ENCODE data around the gene TMEM185A. TPM values are rescaled to one million over a fixed set of nuclear protein-coding genes. Genes with fewer than 3 reads are reported as not detected.

Gene TMEM185A
- total RNA-seq, 2 experiments from 2014 or later, result 6.3 to 7.2 TPM

GRCh38 chrX:149570668-149571067 is 60.9 kb downstream of the TMEM185A start:
- H3K36me3 Mint-ChIP-seq (ENCODE audit: low read depth), result no peaks in the 10 kb centered on the region
- Histone ChIP-seq H3K4me1 (ENCODE audit: insufficient read depth, low read length) (no peaks in the 10 kb centered on the region), H3K4me3 (ENCODE audit: low read length) (no peak overlapping the region), H3K36me3 (ENCODE audit: insufficient read depth, low read length) (no peaks in the 10 kb centered on the region), H3K27me3 (ENCODE audit: control insufficient read depth in 1 of 2, insufficient read depth in 2 of 2, low read length in 2 of 2) (no peaks in the 10 kb centered on the region), H3K27ac (ENCODE audit: low read depth in 1 of 2, low read length in 2 of 2) (no peak overlapping the region), H3K9me3 (ENCODE audit: control insufficient read depth in 1 of 2, insufficient read depth in 1 of 2, low read length in 2 of 2) (no peaks in the 10 kb centered on the region)
- ChIA-PET POLR2A (no interaction called here), CTCF (no interaction called here)
- H3K4me1 Mint-ChIP-seq (ENCODE audit: low read depth), result no peaks in the 10 kb centered on the region
- no peak overlapping the region for H3K27ac Mint-ChIP-seq
- H3K27me3 Mint-ChIP-seq, result no peaks in the 10 kb centered on the region
- no peak overlapping the region for H3K4me3 Mint-ChIP-seq
- ATAC-seq (ENCODE audit: poor library complexity) (no peak), DNase-seq (no peak)
- no peaks in the 10 kb centered on the region for H3K9me3 Mint-ChIP-seq
- intact Hi-C loops (cut with DNase I, micrococcal nuclease), result no loop called here
- TF ChIP-seq CTCF (IDR thresholded peaks at IDR 0.05), result no peak

- intact Hi-C loops (cut with DNase I, micrococcal nuclease), result no loop called here
- CTCF ChIA-PET, result no interaction called here
- H3K4me3 Mint-ChIP-seq, result no peak overlapping the region
Measured at GRCh38 chrX:149569770-149570169, 61.8 kb downstream of the TMEM185A start.

GRCh38 chrX:149568701-149569296 is 62.8 kb downstream of the TMEM185A start:
- POLR2A ChIA-PET, result no interaction called here
- no peaks in the 10 kb centered on the region for H3K36me3 Mint-ChIP-seq (ENCODE audit: low read depth)
- no peak for TF ChIP-seq CTCF (IDR thresholded peaks at IDR 0.05)

More at GRCh38 chrX:149569770-149570169, 61.8 kb downstream of the TMEM185A start:
- Mint-ChIP-seq H3K27ac (no peak overlapping the region), H3K4me1 (ENCODE audit: low read depth) (no peaks in the 10 kb centered on the region), H3K36me3 (ENCODE audit: low read depth) (no peaks in the 10 kb centered on the region), H3K9me3 (no peaks in the 10 kb centered on the region), H3K27me3 (no peaks in the 10 kb centered on the region)
- no peaks in the 10 kb centered on the region for H3K4me1 ChIP-seq (ENCODE audit: insufficient read depth, low read length)
- no peak for TF ChIP-seq CTCF (IDR thresholded peaks at IDR 0.05)
- H3K36me3 ChIP-seq (ENCODE audit: insufficient read depth, low read length), result no peaks in the 10 kb centered on the region
- ATAC-seq (ENCODE audit: poor library complexity), result no peak
- no peak for DNase-seq
- no peak overlapping the region for H3K27ac ChIP-seq (ENCODE audit: low read depth in 1 of 2, low read length in 2 of 2)
- no peaks in the 10 kb centered on the region for H3K27me3 ChIP-seq (ENCODE audit: control insufficient read depth in 1 of 2, insufficient read depth in 2 of 2, low read length in 2 of 2)
- H3K4me3 ChIP-seq (ENCODE audit: low read length), result no peak overlapping the region
- H3K9me3 ChIP-seq (ENCODE audit: control insufficient read depth in 1 of 2, insufficient read depth in 1 of 2, low read length in 2 of 2), result no peaks in the 10 kb centered on the region
- POLR2A ChIA-PET, result no interaction called here

More at GRCh38 chrX:149568701-149569296, 62.8 kb downstream of the TMEM185A start:
- CTCF ChIA-PET, result no interaction called here
- H3K4me1 Mint-ChIP-seq (ENCODE audit: low read depth), result no peaks in the 10 kb centered on the region
- no peak overlapping the region for H3K27ac Mint-ChIP-seq
- ATAC-seq (ENCODE audit: poor library complexity) (no peak), DNase-seq (no peak)
- Histone ChIP-seq H3K9me3 (ENCODE audit: control insufficient read depth in 1 of 2, insufficient read depth in 1 of 2, low read length in 2 of 2) (no peaks in the 10 kb centered on the region), H3K4me3 (ENCODE audit: low read length) (no peak overlapping the region), H3K27me3 (ENCODE audit: control insufficient read depth in 1 of 2, insufficient read depth in 2 of 2, low read length in 2 of 2) (no peaks in the 10 kb centered on the region), H3K27ac (ENCODE audit: low read depth in 1 of 2, low read length in 2 of 2) (no peak overlapping the region), H3K36me3 (ENCODE audit: insufficient read depth, low read length) (no peaks in the 10 kb centered on the region), H3K4me1 (ENCODE audit: insufficient read depth, low read length) (no peaks in the 10 kb centered on the region)
- no peaks in the 10 kb centered on the region for H3K27me3 Mint-ChIP-seq
- intact Hi-C loops (cut with DNase I, micrococcal nuclease), result no loop called here
- no peak overlapping the region for H3K4me3 Mint-ChIP-seq
- no peaks in the 10 kb centered on the region for H3K9me3 Mint-ChIP-seq

Measured in CD4-positive, alpha-beta T cell (primary cell).